A673 (cell line): Measurements from ENCODE around the gene ZNF365.

Source experiments
- CTCF ChIP-seq: fragments of 300-800, 200-600 bp; sonication (generic); conservative IDR thresholded peaks from 2 replicates; pipeline ENCODE4 v1.5.1; 2017; ENCODE audit warnings: low read depth, mild to moderate bottlenecking, antibody characterized with exemption, low read length, moderate library complexity, mixed read lengths
- EZH2 ChIP-seq: fragments of 200-600 bp; sonication (generic); IDR thresholded peaks from 2 replicates; pipeline ENCODE4 v1.6.1; 2017; ENCODE audit warnings: borderline replicate concordance, low read depth, mild to moderate bottlenecking, mixed read lengths, antibody characterized with exemption, low read length; ENCODE audit not compliant: poor library complexity, severe bottlenecking

- TF ChIP-seq CTCF: no peak
- no peak for TF ChIP-seq EZH2
These were observed 31.2 kb upstream of the ZNF365 start for GRCh38 chr10:62343000-62343399.
